Large intestine (tissue), 3 donors: Measurements from ENCODE around the gene PTPN21. TPM values are rescaled to one million over a fixed set of nuclear protein-coding genes. Genes with fewer than 3 reads are reported as not detected.
A peak's percentile ranks its signal among the peaks of the same experiment; 100 is the strongest.
"Not testable (repeated sequence)": the region's sequence is repeated elsewhere in the genome, so short reads cannot be mapped to it uniquely, and the experiment has no call there.

Source experiments
- DNase-seq, 2 donors: peaks; one replicate each; pipeline versions ENCODE4 v3.0.0 to v3.0.0-alpha.2; 2013
- H3K27ac ChIP-seq: one replicate; pipeline ENCODE4 v1.5.1; 2013; ENCODE audit warnings: low read length
- H3K27me3 ChIP-seq: 2 replicates; pipeline ENCODE4 v1.6.1; 2013; ENCODE audit warnings: low read length; ENCODE audit not compliant: control insufficient read depth, insufficient read depth
- H3K36me3 ChIP-seq: 2 replicates; pipeline ENCODE4 v1.6.1; 2013; ENCODE audit warnings: low read length; ENCODE audit not compliant: control insufficient read depth, insufficient read depth
- H3K4me1 ChIP-seq: one replicate; pipeline ENCODE4 v1.6.1; 2013; ENCODE audit warnings: low read length; ENCODE audit not compliant: control insufficient read depth, insufficient read depth
- H3K4me3 ChIP-seq: one replicate; pipeline ENCODE4 v1.5.1; 2013; ENCODE audit warnings: low read length
- H3K9me3 ChIP-seq: one replicate; pipeline ENCODE4 v1.6.1; 2013; ENCODE audit warnings: mild to moderate bottlenecking, low read depth, low read length, moderate library complexity; ENCODE audit not compliant: control insufficient read depth
- WGBS: methylation state at CpG from one replicate; pipeline ENCODE4 v1.1.5; 2013; ENCODE audit warnings: low lambda C conversion rate; ENCODE audit not compliant: insufficient coverage; 5-methylcytosine and 5-hydroxymethylcytosine counted together
- polyA plus RNA-seq: library from polyadenylated mRNA; unstranded; fragments of 120-200 nt; gene quantifications from one replicate; pipeline ENCODE4 v1.2.1, GENCODE V29; 2013

Gene PTPN21
- polyA plus RNA-seq, 1 donor = 11.9 TPM

GRCh38 chr14:88541324-88541723, 13.5 kb downstream of the PTPN21 start:
- Histone ChIP-seq H3K27me3 (no peaks in the 10 kb centered on the region), H3K9me3 (no peaks in the 10 kb centered on the region), H3K27ac (no peak overlapping the region), H3K4me3 (no peak overlapping the region), H3K36me3 (no peaks in the 10 kb centered on the region), H3K4me1 (no peaks in the 10 kb centered on the region)
- DNase-seq = no peak
- WGBS = 88% methylated on average over 1 of the region's 1 CpG

DNA sequence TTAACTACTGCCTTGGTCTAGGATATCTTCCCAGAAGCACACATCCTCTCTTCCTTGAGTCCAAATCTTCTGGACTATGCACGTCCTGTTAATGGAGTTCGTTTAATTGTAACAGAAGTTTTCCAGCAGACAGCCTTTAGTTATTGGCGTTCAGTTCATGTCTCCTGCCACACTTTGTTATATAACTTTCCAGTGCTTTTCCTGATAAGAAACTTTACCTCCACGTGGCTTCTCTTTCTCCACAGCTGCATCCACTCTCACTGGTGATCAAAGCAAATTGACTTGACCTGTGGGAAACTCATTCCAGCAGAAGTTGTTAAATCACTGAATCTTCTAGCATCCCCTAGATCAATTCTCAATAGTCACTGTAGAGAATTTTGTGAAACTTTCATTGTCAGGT, 19.0 kb downstream of the PTPN21 start:
- Histone ChIP-seq H3K27ac (peak overlapping the region; percentile 20), H3K4me3 (no peak overlapping the region), H3K4me1 (peaks cover 11% of the 10 kb centered on the region), H3K36me3 (no peaks in the 10 kb centered on the region), H3K9me3 (no peaks in the 10 kb centered on the region), H3K27me3 (no peaks in the 10 kb centered on the region)
- 25% methylated on average over 3 of the region's 4 CpGs for WGBS
- no peak for DNase-seq

DNA sequence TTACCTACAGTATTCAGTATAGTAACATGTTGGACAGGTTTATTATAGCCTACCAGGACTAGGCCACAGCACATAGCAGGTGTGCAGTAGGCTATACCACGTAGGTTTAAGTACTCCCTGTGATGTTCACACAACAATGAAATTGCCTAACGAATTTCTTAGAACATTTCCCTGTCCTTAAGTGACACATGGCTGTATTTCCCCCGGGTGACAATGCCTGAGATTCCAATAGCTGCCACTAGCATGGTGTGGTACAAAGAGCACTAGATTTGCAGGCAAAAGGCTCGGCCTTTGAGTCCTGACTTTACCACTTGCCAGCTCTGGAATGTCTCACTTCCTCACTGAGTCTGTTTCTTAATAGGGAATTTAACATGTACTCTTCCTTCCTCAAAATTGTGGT, 19.7 kb downstream of the PTPN21 start:
- Histone ChIP-seq H3K4me1 (peaks cover 11% of the 10 kb centered on the region), H3K9me3 (no peaks in the 10 kb centered on the region), H3K4me3 (no peak overlapping the region), H3K27ac (peak overlapping the region; percentile 20), H3K36me3 (no peaks in the 10 kb centered on the region), H3K27me3 (no peaks in the 10 kb centered on the region)
- DNase-seq = peak; percentile 84 to 93
- WGBS = no CpG with 5 or more reads among the region's 4 CpGs

DNA sequence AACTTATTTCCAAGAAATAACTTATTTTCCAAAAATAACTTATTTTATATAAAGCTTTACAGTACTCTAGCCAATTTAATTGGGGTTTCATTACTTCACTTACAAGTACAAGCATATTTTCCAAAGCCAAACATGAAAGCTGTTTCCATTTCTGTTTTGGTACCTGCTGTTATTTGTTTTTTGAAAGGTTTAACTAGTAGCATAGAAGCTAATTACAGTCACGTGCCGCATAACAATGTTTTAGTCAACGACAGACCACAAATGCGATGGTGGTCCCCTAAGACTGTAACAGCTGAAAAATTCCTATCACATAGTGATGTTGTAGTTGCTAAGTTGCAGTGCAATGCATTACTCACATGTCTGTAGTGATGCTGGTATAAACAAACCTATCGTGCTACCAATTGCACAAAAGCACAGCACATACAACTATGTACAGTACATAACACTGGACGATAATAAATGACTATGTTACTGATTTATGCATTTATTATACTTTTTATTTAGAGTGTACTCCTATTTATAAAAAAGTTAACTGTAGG, 21.7 kb downstream of the PTPN21 start:
- no peaks in the 10 kb centered on the region for H3K27me3 ChIP-seq
- no peaks in the 10 kb centered on the region for H3K36me3 ChIP-seq
- H3K27ac ChIP-seq = no peak overlapping the region
- H3K9me3 ChIP-seq = no peaks in the 10 kb centered on the region
- H3K4me3 ChIP-seq = no peak overlapping the region
- no peak for DNase-seq
- peaks cover 11% of the 10 kb centered on the region for H3K4me1 ChIP-seq
- no CpG with 5 or more reads among the region's 6 CpGs for WGBS

GRCh38 chr14:88529889-88530288, 24.9 kb downstream of the PTPN21 start:
- 100% methylated on average over 1 of the region's 1 CpG for WGBS
- not testable (repeated sequence) for H3K4me3 ChIP-seq, H3K9me3 ChIP-seq, DNase-seq, H3K27ac ChIP-seq, H3K36me3 ChIP-seq, H3K4me1 ChIP-seq, H3K27me3 ChIP-seq

DNA sequence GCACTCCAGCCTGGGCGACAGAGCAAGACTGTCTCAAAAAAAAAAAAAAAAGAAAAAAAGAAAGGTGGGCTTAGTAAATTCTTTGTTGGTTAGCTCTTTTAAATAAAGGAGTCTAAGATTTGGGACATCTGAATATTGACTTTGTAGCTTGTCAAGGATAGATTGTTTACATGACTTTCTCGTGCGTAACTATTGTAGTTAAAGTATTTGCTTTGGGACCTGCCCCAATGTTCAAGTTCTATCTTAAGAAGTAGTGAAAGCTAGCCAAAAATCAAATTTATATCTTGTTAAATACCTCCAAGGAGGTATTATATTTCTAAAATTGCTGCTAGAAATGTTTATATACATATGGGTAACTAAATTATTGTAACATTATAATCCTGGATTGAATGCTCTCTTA, 32.4 kb downstream of the PTPN21 start:
- no peak for DNase-seq
- H3K27ac ChIP-seq = no peak overlapping the region
- no CpG with 5 or more reads among the region's 3 CpGs for WGBS
- H3K4me1 ChIP-seq = no peaks in the 10 kb centered on the region
- H3K27me3 ChIP-seq = no peaks in the 10 kb centered on the region
- H3K9me3 ChIP-seq = peaks cover 2% of the 10 kb centered on the region
- H3K36me3 ChIP-seq = no peaks in the 10 kb centered on the region
- no peak overlapping the region for H3K4me3 ChIP-seq

DNA sequence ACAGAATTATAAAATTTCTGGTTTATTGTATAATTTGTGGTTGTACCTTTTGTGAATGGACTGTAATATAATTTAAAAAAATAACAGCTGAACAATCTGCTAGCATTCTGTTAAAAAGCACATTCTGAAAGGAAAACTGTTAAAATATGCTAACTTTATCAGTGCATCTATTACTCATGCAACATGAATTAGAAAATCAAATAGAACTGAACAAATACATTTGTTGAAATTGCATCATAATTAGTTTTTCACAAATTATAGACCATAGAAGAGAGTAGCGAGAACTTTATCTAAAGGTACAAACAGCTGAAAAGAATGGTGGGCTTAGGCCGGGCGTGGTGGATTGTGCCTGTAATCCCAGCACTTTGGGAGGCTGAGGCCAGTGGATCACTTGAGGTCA, 33.0 kb downstream of the PTPN21 start:
- H3K4me1 ChIP-seq = peaks cover 2% of the 10 kb centered on the region
- no peak overlapping the region for H3K27ac ChIP-seq
- WGBS = 0% methylated on average over 1 of the region's 3 CpGs
- no peaks in the 10 kb centered on the region for H3K36me3 ChIP-seq
- no peak overlapping the region for H3K4me3 ChIP-seq
- peaks cover 2% of the 10 kb centered on the region for H3K9me3 ChIP-seq
- H3K27me3 ChIP-seq = no peaks in the 10 kb centered on the region
- DNase-seq = no peak

GRCh38 chr14:88519907-88520306, 34.9 kb downstream of the PTPN21 start:
- no peak overlapping the region for H3K4me3 ChIP-seq
- H3K27me3 ChIP-seq = no peaks in the 10 kb centered on the region
- H3K4me1 ChIP-seq = peaks cover 13% of the 10 kb centered on the region
- DNase-seq = no peak
- WGBS = 80% methylated on average over 1 of the region's 2 CpGs
- H3K9me3 ChIP-seq = peaks cover 2% of the 10 kb centered on the region
- no peak overlapping the region for H3K27ac ChIP-seq
- H3K36me3 ChIP-seq = no peaks in the 10 kb centered on the region

DNA sequence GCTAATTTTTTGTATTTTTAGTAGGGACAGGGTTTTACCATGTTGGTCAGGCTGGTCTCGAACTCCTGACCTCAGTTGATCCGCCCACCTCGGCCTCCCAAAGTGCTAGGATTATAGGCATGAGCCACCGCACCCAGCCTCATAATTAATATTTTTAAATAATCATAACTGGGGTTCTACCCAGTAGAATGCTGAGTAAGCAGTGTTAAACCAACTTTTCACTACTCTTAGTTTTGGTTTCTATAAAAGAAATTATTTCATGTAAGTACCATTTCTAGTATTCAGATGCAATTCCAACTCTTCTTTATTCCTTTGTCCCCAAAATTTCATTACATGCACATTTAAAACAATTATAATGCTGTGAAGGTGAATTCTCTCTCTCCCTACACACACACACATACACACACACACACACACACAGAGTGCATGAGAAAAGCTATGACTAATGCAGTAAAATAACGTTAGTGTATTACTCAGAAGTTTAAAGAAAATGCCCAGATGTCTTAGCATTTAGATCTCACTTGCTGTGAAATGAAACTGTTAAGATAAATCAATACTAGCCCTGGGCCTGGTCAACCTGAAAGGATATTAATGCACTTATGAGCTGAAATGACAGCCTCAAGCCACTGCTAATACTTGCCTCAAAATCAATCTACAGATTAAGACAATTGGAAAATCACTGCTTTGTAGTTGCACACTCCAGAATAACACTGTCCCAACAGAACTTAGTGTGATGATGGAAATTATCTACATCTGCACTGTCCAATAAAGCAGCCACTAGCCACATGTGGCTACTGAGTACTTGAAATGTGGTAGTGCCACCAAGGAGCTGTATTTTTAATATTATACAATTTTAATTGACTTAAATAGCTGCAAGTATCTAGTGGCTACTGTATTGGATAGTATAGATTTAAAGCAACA, 36.0 kb downstream of the PTPN21 start:
- no peaks in the 10 kb centered on the region for H3K27me3 ChIP-seq
- no peak overlapping the region for H3K4me3 ChIP-seq
- DNase-seq = no peak
- WGBS = no CpG with 5 or more reads among the region's 5 CpGs
- peaks cover 13% of the 10 kb centered on the region for H3K4me1 ChIP-seq
- no peak overlapping the region for H3K27ac ChIP-seq
- peaks cover 2% of the 10 kb centered on the region for H3K9me3 ChIP-seq
- no peaks in the 10 kb centered on the region for H3K36me3 ChIP-seq

DNA sequence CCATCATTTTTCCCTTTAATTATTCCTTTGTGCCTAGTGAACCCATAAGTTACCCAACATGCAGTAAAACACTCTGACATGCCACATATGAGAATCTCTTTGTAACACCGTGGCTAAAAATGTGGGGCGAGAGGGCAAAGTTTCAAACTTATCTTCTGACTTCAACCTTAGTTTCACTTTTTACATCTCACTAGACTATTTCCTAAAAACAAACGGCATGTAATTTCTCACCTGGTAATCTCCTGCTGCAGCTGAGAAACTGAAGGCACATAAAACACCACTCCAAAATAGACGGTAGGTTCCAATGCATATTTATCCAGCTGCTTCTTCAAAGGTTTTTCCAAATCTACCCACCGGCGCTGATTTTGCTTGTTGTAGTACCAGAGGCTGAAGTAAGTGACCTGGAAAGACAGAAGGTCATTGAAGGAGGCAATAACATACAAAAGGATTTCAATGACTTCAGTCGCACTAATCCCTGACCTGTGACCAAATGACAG, 37.9 kb downstream of the PTPN21 start:
- Histone ChIP-seq H3K4me3 (no peak overlapping the region), H3K4me1 (peaks cover 13% of the 10 kb centered on the region), H3K27ac (peak overlapping the region; percentile 43), H3K27me3 (no peaks in the 10 kb centered on the region), H3K9me3 (no peaks in the 10 kb centered on the region), H3K36me3 (no peaks in the 10 kb centered on the region)
- WGBS = 22% methylated on average over 3 of the region's 7 CpGs
- peak; percentile 76 to 90 for DNase-seq
